ENCODE measurements around the gene CEP85.
"Not testable (repeated sequence)": the region's sequence is repeated elsewhere in the genome, so short reads cannot be mapped to it uniquely, and the experiment has no call there.

CEP85 gene

DNA sequence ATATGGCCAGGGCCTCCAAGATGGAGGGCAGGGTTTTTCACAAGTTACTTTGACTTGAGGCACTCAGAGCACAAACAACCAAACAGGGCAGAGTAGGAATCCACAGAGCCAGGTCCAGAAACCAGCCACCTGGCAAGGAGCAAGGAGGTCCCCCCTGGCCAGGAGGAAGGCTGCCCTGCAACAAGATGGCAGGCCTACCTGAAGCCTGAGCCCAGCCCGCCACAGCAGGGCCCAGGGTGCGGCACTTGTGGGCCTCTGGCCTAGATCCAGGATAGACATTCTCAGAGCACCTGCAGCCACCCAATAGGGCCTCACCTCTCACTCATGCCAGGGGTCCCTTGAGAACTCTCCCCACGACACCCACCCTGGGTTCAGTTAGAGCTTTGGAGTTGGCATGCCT is 57.4 kb downstream of the CEP85 start:
- no peak for DNase-seq

DNA sequence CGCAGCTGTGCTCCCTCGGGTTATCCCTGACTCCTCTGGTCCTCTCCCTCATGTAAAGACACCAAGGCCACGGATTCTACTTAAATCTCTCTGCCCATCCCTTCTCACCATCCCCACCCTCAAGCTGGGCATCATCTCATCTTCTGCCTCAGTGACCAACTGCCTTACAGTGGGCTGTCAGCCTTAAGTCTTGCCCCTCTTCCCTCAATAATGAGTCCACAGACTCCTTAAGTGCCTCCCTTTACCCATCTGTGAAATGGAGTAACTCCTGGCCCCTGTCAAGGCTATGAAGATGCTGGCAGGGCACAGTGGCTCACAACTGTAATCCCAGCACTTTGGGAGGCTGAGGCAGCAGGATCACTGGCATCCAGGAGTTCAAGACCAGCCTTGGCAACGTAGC is 57.9 kb downstream of the CEP85 start:
- no peak for DNase-seq

DNA sequence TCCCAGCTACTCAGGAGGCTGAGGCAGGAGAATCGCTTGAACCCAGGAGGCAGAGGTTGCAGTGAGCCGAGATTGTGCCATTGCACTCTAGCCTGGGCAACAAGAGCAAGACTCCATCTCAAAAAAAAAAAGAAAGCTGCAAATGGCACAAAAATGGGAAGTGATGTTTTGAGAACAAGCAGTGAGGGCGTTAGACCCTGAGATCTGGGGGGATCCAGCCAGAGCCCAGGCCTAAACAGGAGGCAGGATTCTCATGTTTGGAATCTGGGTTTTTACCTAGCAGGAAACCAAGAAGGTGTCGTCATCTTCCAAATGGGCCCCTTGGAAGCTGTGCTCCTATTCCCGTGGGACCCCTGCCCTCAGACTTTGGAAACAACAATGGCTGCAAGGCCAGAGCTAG is 58.7 kb downstream of the CEP85 start:
- not testable (repeated sequence) for DNase-seq

DNA sequence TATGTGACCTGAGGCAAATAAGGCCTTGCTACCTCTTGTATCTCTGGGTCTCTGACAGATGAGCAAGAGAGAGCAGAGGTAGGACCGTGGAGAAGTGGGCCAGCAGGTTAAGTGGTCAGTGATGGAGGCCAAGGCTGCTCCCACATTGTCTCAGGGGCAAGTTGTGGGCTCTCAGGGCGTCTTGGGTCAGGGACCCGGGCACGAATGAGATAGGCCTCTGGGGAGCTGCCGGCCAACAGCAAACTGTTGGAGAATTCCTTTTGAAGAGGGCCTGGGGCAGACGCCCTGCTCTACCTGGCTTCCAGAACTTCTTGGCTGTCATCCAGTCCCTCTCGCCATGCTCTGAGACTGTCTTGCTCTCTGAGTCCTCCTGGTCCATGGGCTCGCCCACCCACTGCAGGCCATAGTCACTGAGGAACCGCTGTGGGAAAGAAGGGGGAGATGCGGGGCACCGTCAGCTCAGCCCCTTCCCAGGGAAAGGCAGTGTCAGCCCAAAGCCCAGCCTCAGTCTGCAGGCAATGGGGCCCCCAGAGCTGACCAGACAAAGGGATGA is 60.0 kb downstream of the CEP85 start:
- no peak for DNase-seq

DNA sequence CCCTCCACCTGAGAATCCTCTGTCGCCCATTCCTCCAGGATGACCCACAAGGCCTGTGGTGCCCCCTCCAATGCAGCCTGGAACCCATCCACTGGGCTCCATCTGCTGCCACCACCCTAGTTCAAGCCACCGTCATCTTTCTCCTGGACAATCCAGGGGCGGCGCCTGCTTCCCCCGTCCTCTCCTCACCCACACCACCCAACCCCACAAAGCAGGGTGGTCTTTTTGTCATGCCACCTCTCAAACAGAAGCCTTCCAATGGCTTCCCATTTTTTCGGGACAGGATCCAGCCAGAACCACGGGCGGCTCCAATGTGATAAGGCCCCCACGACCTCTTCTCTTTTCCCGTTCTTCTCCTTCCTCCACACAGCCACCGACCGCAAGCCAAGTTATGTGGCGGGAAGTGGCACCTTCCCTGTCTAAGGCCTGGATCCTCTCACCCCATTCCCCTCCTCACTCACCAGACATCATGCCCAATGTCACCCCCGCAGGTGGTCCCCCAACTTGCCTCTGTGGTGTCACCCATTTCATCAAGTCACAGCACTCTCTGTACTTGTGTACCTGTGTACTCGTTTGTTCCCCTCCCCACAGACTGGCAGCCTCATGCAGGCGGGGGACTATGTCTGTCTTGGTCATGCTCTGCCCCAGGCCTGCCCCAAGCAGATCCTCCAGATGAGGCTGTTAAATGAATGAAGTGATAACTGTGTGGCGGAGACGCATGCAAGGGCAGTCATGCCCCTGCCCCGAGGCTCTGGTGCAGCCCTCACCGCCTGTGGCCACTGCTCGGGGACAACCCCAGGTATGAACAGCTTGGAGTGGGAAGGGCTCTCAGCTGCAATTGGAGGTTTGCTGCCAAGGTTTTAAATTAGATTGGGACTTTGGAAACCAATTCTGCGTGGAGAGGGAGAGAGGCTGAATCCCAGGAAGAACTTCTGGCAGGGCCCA is 61.5 kb downstream of the CEP85 start:
- no peak for DNase-seq

DNA sequence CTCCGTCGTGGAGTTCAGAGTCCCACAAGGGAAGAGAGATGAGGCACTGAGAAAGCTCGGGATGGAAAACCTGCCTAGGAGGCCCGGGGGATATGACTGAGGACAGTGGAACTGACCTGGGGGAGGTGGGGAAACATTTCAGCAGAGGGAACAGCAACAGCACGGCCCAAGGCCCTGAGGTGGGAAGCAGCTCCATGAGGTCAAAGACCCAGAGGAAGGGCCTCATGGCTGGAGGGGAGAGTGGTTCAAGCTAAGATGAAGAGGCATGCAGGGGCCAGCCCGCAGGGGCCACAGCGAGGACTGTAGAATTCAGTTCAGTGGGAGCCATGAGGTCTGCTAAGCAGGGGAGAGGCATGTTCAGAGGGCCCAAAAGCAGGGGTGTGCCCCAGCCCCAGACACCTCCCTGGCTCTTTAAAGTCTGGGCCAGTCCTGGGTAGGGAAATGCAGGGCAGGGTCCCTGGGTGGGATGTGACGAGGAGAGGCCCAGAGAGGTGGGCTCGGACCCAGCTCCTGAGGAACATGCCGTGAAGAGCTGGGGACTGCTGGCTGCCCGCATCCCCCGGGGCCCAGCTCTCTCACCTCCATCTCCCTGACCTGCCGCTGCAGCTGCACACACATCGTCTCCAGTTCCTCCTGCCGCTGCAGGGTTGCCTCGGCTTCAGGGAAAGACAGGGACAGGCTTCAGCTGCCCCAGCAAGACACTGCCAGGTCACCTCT is 62.5 kb downstream of the CEP85 start:
- DNase-seq = no peak

DNA sequence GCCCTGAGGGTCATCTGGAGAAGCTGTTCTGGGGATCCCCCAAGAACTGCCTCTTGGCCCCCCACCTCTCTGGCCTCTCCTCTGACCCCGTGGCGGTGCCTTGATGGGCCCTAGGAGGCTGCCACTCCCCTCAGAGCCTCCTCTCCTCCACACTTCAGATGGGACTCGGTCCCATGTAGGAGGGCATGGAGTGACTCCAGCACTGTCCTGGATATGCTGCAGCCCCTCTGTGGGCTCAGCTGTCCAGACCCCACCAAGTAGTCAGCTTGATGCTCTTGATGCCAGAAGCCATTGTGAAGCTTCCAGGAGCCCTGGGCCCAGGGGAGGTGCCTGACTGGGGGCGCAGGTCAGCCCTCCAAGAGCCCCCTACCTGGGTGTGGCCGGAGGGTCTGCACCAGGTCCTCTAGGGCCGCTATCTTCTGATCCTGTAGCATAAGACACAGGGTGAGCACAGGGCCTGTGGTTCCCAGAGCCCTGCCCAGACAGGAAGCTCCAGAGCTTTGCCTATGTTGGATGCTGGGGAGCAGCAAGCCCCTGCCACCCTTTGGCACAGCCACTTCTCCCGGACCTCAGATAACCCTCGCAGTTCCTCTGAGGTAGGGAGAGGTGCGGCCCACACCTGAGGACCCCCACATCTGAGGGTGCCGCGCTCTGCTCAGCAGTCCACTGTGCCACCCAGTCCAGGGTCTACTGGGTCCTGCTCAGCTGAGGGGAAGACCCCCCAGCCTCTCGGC is 63.2 kb downstream of the CEP85 start:
- no peak for DNase-seq

DNA sequence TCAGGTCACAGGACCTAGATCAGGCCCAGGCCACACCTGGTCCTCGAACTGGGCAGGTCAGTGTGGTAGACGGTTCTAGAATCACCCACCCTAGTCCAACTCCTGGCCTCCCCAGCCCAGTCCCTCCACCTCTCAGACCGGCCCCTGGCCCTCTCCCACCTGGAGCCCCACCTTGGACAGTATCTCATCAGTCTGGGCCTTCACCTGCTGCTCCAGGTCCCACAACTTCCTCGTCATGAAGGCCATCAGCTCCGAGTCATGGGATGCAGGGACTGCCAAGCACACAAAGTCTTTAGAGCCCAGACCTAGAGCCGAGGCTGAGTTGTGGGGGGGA is 63.8 kb downstream of the CEP85 start:
- no peak for DNase-seq

DNA sequence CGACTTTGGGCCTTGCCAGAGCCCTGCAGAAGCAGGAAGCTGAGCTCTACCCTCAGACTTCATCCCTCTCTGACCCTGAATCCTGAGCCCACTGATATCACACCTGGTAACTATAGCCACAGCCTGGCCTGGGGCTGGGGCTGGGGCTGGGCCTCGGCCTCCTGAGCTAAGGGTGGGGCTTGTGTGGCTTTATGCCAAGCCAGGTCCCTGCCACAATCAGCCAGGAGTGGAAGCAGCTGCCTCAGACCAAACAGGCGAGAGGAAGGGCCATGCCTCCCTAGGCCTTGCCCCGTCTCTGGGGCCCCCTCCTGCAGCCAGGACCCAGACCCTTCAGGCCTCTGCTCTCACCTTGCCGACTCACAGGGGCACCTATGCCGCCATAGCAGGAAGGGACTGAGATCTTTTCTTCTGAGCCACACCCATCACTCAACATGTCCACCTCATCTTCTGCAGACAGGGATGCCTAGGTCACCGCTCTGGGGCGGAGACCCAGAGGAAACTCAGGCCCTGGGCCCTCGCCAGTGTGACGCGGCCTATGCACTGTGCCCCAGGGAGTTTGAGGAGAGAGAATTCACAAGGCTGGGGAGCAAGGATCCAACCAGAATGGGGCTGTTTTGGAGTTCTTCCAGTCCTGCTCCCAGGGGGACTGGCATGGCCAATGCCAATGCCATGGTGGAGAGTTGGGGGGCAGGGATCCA is 66.7 kb downstream of the CEP85 start:
- DNase-seq = no peak

DNA sequence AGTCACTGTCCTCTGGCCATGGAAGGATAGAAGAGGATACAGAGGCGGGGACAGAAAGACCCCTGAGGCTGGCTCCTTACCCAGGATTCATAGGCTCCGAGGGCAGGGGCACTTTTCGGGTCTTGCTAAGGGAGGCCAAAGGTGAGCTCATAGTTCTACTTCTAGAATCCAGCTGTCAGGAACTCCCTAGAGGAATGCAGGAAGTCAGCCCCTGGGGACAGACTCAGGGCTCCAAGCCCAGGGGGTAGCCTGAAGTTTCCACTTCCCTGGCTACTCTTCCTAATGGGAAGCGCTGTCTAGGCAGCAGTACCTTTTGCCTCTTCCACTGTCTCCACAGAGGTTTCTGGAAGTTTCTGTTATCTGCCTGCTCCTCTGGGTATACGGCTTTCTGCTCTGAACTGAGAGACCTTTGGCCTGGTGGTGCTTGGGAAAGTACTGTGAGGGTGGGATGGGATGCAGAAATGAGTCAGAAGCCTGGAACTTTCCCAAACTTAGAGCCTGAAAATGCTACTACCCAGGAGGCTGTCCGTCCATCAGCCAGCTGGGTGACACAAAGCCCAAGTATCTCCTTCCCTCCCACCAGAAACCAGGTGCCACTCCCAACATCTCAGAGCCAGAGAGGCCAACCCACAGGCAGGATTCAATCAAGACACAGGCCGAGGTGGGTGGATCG is 68.9 kb downstream of the CEP85 start:
- no peak for DNase-seq

DNA sequence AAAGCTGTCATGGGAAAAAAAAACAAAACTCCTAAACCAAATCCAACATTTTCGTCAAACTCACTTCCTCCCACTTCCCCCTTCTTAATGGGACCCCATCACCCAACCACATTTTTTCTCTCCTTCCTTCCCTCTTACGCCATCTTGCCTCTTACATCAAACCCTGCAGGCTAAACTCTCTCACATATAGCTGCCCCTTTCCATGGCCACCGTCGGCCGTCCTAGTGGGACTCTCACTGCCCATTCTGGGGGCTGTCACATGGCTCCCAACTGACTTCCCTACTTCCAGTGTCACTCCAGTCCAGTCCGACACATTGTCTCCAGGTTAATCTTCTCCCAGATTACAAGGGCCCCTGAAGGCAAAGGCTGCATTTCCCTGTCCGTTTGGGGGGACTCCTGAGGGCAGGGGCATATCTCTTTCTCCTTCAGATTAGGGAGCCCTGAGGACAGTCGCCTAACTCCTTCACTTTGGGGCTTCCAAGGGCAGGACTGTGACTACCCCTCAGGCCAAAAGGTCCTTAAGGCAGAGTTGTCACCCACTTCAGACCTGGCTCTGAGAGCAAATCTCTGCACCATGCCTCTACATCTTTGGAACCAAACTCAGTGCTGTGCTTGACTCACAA is 71.8 kb downstream of the CEP85 start:
- DNase-seq = no peak

DNA sequence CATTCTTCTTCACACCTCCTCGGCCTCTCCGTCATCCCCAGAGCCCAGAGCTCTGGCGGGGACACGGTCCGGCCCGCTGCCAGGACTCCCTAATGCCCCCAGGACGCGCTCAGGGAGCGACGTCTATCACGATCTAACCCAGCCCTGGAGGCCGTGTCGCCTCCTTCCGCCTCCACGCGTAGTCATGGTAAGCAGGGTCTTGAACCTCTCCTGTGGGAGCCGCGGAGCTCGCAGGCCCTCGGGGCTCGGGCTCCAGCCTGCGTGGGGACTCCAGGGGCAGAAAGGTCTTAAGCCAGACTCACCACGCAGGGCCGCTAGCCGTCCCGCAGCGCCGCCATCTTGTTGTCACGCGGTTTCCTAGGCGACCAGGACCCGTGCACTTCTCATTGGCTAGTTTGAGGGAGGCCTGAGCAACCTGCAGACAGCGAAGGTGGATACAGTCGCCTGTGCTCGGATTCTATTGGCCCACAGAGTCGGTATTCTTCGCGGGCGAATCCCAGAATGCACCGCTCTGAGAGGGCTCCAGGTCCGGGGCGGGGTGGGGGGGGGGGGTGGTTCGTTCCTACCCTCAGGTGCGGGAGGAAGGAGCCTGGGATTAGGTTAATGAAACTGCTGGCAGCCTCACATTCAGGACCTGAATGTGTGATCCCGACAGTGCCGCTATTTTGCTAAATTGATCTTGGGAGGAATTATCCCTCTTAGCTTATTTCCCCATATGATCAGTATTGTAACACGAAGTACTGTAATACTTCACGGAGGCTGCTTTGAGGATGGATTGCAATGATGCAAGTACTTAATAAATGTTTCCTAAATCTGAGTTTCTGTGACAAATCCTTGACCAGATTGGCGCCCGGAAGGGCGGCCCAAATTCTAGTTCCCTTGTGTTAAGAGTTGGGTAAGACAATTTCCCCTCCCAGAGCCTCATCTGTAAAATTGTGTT is 72.6 kb downstream of the CEP85 start, which contains the start of gene UBXN11:
Gene UBXN11 (minus strand): TSS at position 347 of the 940 bp plus-strand sequence. CDS start 3,753 bp downstream, outside the sequence.
- peak; percentile 93 for DNase-seq

DNA sequence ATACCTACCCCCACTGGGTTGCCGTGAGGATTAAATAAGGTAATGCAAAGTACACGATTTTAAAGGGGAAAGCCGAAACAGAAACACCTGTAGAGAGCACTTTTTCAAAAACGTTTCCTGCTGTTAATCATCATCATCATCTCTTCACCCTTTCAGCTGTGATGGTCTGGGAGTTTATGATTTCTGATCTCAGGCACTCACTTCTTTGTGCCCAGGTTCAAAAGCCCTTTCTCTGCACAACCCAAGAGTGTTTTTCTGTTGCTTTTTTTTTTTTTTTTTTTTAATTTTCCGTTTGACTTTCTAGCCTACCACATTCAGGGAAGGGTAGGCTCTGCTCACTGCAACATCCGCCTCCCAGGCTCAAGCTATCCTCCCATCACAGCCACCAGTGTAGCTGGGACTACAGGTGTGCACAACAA is 73.4 kb downstream of the CEP85 start:
- DNase-seq = peak; percentile 65

DNA sequence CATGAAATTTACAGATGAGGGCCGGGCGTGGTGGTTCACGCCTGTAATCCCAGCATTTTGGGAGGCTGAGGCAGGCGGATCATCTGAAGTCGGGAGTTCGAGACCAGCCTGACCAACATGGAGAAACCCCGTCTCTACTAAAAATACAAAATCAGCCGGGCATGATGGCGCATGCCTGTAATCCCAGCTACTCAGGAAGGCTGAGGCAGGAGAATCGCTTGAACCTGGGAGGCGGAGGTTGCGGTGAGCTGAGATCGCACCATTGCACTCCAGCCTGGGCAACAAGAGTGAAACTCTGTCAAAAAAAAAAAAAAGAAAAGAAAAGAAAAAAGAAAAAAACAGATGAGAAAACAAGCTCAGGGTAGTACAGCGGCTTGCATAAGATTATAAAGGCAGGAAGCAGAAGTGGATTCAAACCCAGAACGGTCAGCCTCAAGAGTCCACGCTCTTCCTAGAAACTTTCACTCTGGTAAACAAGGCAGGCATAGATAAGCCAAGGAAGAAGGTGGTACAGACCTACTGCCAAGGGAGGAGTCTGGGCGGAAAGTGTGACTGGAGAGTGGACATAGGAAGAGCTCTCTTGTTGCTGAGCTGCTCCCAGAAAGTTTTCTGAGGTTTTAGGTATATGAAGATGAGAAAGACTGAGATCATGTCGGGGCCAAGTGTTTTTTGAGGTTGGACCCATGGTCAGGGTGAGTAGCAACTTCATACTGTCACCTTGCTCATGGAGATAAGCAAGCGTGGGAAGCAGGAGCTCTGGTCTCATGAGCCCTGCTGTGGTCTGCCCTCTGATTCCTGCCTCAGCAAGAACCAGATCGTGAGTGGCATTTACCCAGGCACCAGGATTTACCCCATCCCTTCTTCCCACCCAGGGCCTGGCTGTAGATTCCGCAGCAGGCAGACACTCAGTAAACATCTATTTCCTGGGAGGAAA is 74.2 kb downstream of the CEP85 start:
- not testable (repeated sequence) for DNase-seq

DNA sequence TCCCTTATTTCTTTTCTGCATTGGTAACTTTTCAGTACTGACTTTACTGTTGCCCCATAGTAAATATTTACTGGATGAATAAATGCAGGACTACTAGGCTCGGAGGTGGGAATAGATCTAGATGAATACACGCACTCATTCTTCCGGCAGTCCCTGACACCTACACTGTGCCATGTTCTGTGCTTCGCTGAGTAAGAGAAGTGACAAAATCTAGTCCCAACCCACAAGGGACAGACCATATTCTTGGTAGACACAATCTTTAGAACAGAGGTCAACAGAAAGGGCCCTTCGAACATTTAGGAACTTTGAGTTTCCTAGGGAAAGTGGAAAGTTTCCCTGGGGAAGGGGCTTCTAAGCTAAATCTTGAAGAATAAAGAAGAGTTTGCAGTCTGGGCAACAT is 80.5 kb downstream of the CEP85 start:
- DNase-seq = no peak

DNA sequence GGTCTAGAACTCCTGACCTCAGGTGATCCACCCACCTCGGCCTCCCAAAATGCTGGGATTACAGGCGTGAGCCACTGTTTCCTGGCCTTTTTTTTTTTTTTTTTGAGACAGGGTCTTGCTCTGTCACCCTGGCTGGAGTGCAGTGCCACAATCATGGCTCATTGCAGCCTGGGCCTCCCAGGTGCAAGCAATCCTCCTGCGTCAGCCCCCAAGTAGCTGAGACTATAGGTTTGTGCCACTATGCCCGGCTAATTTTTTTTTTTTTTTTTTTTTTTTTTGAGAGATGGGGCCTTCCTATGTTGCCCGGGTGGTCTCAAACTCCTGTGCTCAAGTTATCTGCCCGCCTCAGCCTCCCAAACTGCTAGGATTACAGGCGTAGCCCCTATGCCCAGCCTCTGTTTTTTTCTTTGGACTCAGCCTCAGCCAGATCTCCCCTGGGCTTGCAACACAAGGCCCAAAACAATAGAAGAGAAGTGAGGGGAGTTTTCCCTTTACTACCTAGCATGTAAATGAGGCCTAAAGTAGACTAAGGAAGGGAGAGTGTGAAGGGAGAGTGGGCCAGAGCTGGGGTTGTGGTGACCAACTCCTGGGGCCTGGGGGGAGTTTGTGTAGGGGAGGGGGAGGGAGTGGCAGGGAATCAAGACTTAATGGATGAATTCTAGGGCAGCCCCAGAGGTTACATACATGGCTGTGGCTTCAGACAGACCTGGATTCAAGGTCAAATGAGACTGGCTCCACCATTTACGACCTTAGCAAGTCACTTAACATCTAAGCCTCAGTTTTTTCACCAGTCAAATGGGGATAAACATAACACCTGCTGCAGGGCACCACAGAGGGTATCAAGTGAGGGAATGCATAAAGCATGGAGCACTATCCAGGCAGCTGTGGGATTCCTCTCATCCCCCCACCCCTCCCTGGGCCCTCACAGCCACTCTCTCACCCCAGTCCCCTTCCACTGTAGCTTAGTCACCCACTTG is 82.2 kb downstream of the CEP85 start:
- DNase-seq = no peak

DNA sequence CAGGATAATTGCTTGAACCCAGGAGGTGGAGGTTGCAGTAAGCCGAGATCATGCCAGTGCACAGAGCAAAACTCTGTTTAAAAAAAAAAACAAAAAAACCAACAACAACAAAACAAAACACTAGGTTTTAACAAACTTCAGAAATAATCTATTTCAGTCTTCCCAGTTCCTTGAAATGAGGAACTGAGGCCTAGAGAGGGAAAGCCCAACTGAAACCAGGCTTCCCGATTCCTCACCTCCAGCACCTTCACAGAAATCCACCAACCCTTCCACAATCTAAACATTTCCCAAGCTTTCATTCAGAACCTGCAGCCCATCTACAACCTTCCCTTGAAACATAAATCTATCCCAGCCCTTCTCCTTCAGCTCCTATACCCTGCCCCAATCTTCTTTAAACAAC is 83.1 kb downstream of the CEP85 start:
- no peak for DNase-seq
